Neutrophil (primary cell): ENCODE results near the gene GALNS.

ENCODE experiments used
- H3K27ac ChIP-seq: fragments of 200-600 bp; sonication (generic); 2 replicates; pipeline ENCODE4 v1.5.1; 2016; ENCODE audit warnings: mild to moderate bottlenecking, moderate library complexity
- H3K27me3 ChIP-seq: fragments of 200-600 bp; sonication (generic); 2 replicates; pipeline ENCODE4 v1.6.0; 2016; ENCODE audit warnings: mild to moderate bottlenecking
- H3K36me3 ChIP-seq: fragments of 200-600 bp; sonication (generic); 2 replicates; pipeline ENCODE4 v1.5.1; 2017
- H3K4me1 ChIP-seq, 2 experiments: fragments of 200-600 bp in 1 of 2; sonication (generic) in 1 of 2; 1 replicate in 1 of 2; 2 replicates in 1 of 2; pipeline versions ENCODE4 v1.5.1 to v1.6.1; 2013 to 2016; ENCODE audit warnings: low read depth in 1 of 2, low read length in 1 of 2, mild to moderate bottlenecking in 1 of 2, moderate library complexity in 1 of 2; ENCODE audit not compliant: control insufficient read depth in 1 of 2, insufficient read depth in 1 of 2
- H3K4me3 ChIP-seq, 2 experiments: fragments of 200-600 bp in 1 of 2; sonication (generic) in 1 of 2; 1 replicate in 1 of 2; 2 replicates in 1 of 2; pipeline ENCODE4 v1.5.1; 2013 to 2016; ENCODE audit warnings: low read depth in 1 of 2, low read length in 1 of 2, mild to moderate bottlenecking in 1 of 2, moderate library complexity in 1 of 2
- H3K9me3 ChIP-seq: fragments of 200-600 bp; sonication (generic); 2 replicates; pipeline ENCODE4 v1.5.1; 2016
- CTCF ChIP-seq: fragments of 200-600 bp; sonication (generic); IDR thresholded peaks from 2 replicates; pipeline ENCODE4 v1.5.1; 2016; ENCODE audit warnings: antibody characterized with exemption

The GALNS gene

GRCh38 chr16:88817785-88818574 lies 38.8 kb downstream of the GALNS start:
- peaks cover 2 to 6% of the 10 kb centered on the region in 2 experiments for H3K4me1 ChIP-seq
- TF ChIP-seq CTCF = no peak
- H3K27ac ChIP-seq = no peak overlapping the region

GRCh38 chr16:88816736-88817535 lies 39.8 kb downstream of the GALNS start:
- Histone ChIP-seq H3K36me3 (peaks cover 77% of the 10 kb centered on the region), H3K4me3 (no peak overlapping the region), H3K27me3 (no peaks in the 10 kb centered on the region), H3K9me3 (no peaks in the 10 kb centered on the region), H3K27ac (no peak overlapping the region), H3K4me1 (peaks cover 13 to 17% of the 10 kb centered on the region in 2 experiments)
- TF ChIP-seq CTCF = no peak

More at GRCh38 chr16:88817785-88818574, 38.8 kb downstream of the GALNS start:
- H3K4me3 ChIP-seq = no peak overlapping the region
- H3K36me3 ChIP-seq = peaks cover 88% of the 10 kb centered on the region
- no peaks in the 10 kb centered on the region for H3K27me3 ChIP-seq
- no peaks in the 10 kb centered on the region for H3K9me3 ChIP-seq

DNA sequence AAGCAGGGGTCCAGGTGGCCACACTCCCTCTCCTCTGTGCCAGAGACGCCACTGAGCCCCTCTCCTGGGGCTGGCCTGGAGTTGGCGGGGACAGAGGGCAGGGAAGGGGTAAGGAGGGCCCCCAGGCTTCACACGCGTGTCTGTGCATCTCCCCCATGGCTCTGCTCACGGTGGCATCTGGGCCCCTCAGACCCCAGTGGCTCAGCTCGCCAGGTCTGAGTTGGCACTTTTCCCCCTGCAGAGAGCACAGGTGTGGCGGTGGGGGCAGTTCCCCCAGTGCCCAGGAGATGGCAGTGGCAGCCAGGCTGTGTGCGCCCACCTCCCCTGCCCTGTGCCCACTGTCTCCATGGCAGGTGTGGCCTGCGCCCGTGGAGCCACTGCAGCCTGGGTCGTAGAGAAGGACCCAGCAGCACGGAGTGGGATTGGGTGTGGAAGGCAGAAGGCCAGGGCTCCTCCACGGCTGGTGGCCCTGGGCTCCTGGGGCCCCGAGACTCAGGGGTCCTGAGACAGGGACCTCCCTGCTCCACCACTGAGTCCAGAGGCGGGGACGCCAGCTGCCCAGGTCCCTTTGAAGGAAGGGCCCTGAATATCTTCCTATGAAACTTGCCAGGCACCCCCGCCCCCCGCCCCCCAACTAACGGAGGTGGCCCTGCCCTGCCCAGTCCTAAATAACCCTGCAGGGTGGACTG lies 40.7 kb downstream of the GALNS start:
- peak; percentile 38 for TF ChIP-seq CTCF
- Histone ChIP-seq H3K4me3 (no peak overlapping the region), H3K27me3 (no peaks in the 10 kb centered on the region), H3K27ac (no peak overlapping the region), H3K4me1 (peaks cover 20 to 26% of the 10 kb centered on the region in 2 experiments), H3K9me3 (no peaks in the 10 kb centered on the region), H3K36me3 (peaks cover 68% of the 10 kb centered on the region)

GRCh38 chr16:88815227-88815626 lies 41.5 kb downstream of the GALNS start:
- peaks cover 60% of the 10 kb centered on the region for H3K36me3 ChIP-seq
- H3K9me3 ChIP-seq = no peaks in the 10 kb centered on the region
- peaks cover 28 to 34% of the 10 kb centered on the region in 2 experiments for H3K4me1 ChIP-seq
- H3K27me3 ChIP-seq = no peaks in the 10 kb centered on the region
- peak overlapping the region; percentile 8 for H3K27ac ChIP-seq
- H3K4me3 ChIP-seq = no peak overlapping the region
- TF ChIP-seq CTCF = no peak

GRCh38 chr16:88814144-88814502 lies 42.6 kb downstream of the GALNS start:
- no peak overlapping the region for H3K27ac ChIP-seq
- H3K4me1 ChIP-seq = peaks cover 33 to 40% of the 10 kb centered on the region in 2 experiments
- no peak overlapping the region for H3K4me3 ChIP-seq
- peaks cover 57% of the 10 kb centered on the region for H3K36me3 ChIP-seq
- H3K9me3 ChIP-seq = no peaks in the 10 kb centered on the region
- no peaks in the 10 kb centered on the region for H3K27me3 ChIP-seq
- TF ChIP-seq CTCF = no peak
